GM18505 (cell line): ENCODE measurements around the gene CSK.

Source experiments
- ATAC-seq: cut with Tn5 transposase; IDR thresholded peaks from one replicate; pipeline ENCODE4 v1.9.1; 2021; ENCODE audit not compliant: unreplicated experiment
- POLR2A ChIP-seq: IDR thresholded peaks from 4 replicates; pipeline ENCODE4 v1.6.1; 2011; ENCODE audit warnings: borderline replicate concordance; ENCODE audit not compliant: insufficient read depth, insufficient read length; ENCODE audit errors: extremely low read depth

Gene CSK

GRCh38 chr15:74786551-74787165, 4.8 kb downstream of the CSK start:
- peak; percentile 41 for TF ChIP-seq POLR2A
- no peak for ATAC-seq

- TF ChIP-seq POLR2A = peak; percentile 67
These were observed 5.6 kb downstream of the CSK start for GRCh38 chr15:74787251-74788041.

DNA sequence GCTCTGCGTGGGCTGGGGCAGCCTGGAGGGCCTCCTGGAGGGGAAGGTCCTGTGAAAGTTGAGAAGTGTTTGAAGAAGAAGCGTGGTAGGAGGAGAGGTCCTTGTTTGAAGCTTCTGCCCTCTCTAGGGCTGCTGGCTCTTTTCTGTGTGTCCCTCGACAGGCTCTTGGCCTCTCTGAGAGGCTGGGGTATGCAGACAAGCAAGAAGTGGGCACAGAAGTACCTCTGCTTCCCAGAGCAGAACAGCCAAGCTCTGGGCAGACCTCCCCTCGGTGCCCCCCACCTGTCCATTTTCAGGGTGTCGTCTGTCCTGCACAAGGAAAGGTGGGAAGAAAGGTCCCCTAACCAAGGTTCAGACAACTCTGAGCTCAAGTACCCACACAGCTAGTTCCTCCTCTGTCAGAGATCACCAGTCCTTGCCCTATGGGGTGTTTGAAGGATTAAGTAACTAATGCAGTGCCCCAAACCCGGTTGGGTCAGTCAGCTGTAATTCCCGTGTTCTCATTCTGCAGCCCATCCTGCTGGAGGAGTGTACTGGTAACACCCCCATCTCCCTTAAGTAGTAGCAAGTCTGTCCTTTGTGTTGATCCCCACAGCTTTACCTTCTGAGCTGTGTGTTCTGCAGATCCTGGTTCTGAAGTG, 6.3 kb downstream of the CSK start:
- ATAC-seq = no peak
- peak; percentile 3 for TF ChIP-seq POLR2A

More at GRCh38 chr15:74787251-74788041, 5.6 kb downstream of the CSK start:
- peak; percentile 42 for ATAC-seq

GRCh38 chr15:74788683-74789151, 6.8 kb downstream of the CSK start:
- no peak for ATAC-seq
- TF ChIP-seq POLR2A = peak; percentile 92

DNA sequence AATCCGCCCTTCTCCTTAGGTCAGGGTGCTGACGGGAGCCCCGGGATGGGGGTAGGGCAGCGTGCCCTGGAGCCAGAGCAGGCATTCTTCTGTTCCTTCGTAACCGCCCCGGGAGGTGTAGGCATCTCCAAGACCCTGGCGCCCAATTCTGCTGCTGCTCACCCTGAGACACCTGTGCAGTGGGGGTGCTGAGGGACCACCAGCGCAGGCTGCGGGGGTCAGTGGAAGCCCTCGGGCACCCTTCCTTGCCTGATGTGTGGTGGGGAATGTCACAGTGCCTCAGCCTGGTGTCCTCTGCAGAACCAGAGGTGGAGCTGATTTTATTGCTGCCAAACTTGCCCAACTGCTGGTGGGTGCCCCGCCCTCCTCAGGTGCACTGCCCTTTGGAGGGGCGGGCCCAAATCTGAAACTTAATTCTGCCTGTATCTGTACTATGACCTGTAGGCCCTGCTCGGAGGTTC, 7.3 kb downstream of the CSK start:
- ATAC-seq = no peak
- TF ChIP-seq POLR2A = peak; percentile 74

- ATAC-seq = no peak
- no peak for TF ChIP-seq POLR2A
These were observed 7.8 kb downstream of the CSK start for GRCh38 chr15:74789741-74790079.

GRCh38 chr15:74790080-74790916, 8.4 kb downstream of the CSK start:
- no peak for ATAC-seq

DNA sequence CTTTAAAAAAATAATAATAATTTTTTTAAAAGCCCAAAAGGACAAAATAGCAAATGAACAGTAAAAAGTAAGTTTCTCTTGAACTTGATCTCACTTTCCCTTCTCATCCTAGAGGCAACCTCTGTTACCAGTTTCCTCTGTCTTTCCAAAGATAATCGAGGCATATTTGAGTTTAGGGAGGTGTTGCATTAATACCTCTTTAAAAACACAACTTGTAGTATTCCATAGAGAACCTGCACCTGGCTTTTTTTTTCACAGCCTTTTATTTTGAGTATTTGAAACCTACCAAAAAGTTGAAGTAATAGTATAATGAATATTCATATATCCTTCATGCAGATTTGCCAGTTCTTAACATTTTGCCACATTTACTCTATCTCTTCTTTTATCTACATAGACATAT, 9.1 kb downstream of the CSK start:
- TF ChIP-seq POLR2A = no peak
- no peak for ATAC-seq

More at GRCh38 chr15:74790080-74790916, 8.4 kb downstream of the CSK start:
- peak; percentile 53 for TF ChIP-seq POLR2A

DNA sequence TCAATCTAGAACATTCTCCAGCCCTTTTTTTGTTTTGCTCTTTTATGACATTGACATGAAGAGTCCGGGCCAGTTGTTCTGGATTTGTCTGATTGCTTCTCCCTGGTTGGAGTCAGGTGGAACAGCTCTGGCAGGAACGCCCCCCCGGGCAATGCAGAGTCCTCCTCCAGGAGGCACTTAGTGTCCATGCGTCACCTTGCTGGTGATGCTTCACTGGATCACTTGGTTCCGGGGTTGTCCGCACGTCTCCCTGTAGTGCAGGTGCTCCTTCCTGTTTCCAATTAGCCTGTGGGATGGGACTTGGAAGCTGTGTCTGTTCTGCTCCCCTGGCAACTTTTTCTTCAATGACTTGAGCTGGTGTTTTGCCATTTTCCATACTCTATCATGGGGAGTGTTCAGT, 9.8 kb downstream of the CSK start:
- ATAC-seq = no peak
- no peak for TF ChIP-seq POLR2A

GRCh38 chr15:74792227-74793016, 10.5 kb downstream of the CSK start:
- TF ChIP-seq POLR2A = no peak
- no peak for ATAC-seq

DNA sequence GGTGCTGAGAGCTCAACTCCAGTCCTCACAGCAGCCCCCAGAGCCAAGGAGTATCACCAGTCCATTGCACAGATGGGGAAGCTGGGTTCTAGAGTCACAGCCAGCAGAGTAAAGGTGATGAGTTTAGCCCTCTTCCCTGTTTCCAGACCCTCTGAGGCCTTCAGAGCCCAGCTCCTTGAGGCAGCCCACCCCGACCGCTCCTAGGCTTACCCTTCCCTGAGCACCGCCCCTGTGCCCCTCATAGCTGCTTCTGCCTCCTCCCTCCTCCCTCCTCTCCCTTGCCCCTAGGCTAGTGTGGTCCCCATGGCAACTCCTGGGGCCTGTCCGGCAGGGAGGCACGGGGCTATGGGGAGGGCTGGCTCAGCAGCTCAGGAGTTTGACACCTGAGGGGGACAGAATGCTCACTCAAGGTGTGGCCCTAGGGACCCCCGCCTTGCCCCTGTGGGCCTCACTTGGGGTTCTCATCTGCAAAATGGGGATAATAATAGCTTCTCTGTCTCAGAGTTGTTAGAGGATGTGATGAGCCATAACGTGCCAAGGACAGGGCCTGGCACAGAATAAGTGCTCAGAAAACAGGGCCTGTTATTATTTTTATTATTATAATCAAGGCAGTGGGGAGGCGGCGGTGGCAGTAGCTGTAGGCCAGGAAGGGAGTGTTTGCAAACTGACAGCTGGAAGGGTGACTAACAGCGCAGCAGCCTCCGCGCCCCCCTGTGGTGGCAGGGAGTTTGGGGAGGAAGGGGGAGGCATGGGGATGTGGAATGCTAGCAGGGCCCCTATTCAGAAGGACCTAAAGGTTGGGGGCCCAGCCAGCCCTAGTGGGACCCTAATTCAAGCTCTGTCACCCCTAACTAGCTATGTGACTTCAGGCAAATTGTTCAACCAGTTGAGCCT, 11.5 kb downstream of the CSK start:
- TF ChIP-seq POLR2A = no peak

More for the DNA sequence above, 11.5 kb downstream of the CSK start:
- ATAC-seq = no peak
